NT2/D1 (cell line): Measurements from ENCODE around the gene OGDHL.

Experiments
- SUZ12 ChIP-seq: IDR thresholded peaks from 2 replicates; pipeline ENCODE4 v1.6.1; 2011; ENCODE audit not compliant: insufficient read length, insufficient read depth; ENCODE audit errors: extremely low read depth
- YY1 ChIP-seq: IDR thresholded peaks from 2 replicates; pipeline ENCODE4 v1.6.1; 2011; ENCODE audit not compliant: insufficient read length, insufficient read depth
- ZNF274 ChIP-seq: IDR thresholded peaks from 2 replicates; pipeline ENCODE4 v1.6.1; 2011; ENCODE audit warnings: mild to moderate bottlenecking, low read depth, low read length

DNA sequence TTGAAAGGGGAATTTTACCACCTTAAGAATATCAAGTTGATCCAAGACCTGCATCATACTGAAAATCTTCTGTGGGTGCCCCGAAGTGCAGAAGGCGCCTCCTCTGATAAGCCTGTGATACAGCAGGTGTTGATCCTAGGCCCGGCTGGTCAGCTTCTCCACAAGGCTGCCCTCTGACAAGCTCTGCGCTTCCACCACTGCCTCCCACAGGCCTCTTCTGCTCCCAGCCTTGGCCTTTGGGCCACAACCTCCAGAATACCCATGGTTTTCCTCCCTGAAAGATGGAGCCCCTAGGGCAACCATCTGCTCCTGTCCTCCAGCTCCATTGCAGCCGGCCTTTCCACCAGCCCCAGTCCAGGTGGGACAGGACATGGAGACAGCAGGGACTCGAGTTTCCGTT, 5.6 kb upstream of the OGDHL start:
- TF ChIP-seq SUZ12, result no peak
- TF ChIP-seq ZNF274, result no peak
- TF ChIP-seq YY1, result no peak
